ENCODE data around the gene SPECC1.
"Not testable (repeated sequence)": the region's sequence is repeated elsewhere in the genome, so short reads cannot be mapped to it uniquely, and the experiment has no call there.

SPECC1 gene

DNA sequence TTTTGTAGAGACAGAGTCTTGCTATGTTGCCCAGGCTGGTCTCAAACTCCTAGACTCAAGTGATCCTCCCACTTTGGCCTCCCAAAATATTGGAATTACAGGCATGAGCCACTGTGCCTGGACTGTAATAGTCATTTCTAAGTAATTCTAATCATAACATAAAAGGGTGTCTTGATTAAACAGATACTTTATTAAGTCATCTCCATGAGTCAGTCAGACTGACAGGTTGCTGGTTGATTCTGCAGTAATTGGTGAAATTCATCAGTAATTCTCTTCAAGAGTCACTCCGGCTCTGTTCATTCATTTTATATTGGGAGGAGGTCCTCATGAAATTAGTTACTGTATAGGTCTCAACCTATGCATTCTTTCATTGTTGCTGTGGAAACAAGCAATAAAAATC lies 85.6 kb downstream of the SPECC1 start:
- no peak for DNase-seq (ENCODE audit: low read depth in 2 of 2)

DNA sequence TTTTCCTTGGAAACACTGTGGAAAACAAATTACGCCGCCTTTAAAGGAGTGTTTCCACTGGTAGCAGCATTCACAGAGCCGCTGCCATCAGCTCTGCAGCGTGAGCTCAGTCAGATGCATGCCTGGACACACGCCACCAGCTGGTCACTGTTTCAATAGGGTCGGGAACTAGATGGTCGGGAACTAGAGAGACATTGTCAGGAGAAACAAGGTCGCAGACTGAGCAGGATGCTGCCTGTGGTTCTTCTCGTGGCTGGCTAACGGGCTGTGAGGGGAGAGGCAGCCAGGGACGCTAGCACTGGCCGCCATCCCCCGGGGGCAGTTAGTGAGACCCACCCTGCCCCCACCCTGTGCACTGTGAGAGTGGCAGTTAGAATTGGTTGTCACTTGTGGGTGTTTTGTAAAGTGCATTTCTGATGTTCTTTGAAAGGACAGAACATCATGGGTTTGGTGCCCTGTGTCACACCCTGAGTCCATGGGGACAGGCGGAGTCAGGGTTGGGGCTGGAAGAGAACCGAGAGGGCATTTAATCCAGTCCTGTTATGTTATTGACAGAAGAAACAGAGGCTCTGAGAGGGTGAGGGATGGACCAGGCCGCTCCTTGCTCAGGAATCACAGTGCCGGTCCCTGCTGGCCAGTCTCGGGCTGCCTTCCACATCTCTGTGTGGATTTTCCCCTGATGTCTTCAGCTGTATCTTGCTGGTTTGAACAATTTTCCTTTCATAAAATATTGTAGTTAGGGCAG lies 86.3 kb downstream of the SPECC1 start:
- no peak for DNase-seq (ENCODE audit: low read depth in 2 of 2)

DNA sequence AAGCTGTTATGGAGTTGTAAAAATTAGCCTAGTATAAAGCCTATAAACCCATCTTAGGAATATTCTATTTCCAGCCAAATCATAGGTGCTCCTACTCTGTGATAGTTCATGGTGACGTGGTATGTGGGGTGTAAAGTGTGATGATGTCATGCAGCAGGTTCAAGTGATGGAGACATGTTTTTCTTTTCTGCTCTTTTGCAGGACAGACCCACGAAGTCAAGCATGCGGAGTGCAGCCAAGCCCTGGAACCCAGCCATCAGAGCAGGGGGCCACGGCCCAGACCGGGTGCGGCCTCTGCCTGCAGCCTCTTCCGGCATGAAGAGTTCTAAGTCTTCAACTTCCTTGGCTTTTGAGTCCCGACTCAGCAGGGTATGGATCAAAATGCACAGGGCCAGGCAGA lies 87.3 kb downstream of the SPECC1 start:
- no peak for DNase-seq (ENCODE audit: low read depth in 2 of 2)

DNA sequence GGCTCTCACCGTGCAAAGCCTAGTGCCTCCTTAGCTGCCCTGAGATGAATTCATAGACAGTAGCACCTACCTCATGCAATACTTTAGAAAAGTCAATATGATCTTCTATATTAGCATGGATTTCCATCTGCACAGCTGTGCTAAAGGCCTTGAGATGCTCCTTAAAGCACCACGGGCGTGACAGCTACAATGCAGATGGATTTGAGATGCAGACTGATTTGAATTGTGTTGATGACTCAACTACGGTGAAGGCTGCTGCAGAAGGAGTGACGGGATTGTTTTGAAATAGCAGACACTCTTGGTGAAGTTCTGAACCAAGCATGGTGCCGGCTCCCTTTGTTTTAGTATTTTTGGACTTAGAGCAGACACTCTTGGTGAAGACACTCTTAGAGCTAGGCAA lies 88.2 kb downstream of the SPECC1 start:
- DNase-seq (ENCODE audit: low read depth in 2 of 2) = no peak

- no peak for DNase-seq (ENCODE audit: low read depth in 2 of 2)
These were observed 89.2 kb downstream of the SPECC1 start for GRCh38 chr17:20098314-20098713.

DNA sequence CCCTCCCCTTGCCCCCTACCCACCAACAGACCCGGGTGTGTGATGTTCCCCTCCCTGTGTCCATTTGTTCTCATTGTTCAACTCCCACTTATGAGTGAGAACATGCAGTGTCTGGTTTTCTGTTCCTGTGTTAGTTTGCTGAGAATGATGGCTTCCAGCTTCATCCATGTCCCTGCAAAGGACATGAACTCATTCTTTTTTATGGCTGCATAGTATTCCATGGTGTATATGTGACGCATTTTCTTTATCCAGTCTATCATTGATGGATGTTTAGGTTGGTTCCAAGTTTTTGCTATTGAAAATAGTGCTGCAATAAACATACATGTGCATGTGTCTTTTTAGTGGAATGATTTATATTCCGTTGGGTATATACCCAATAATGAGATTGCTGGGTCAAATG lies 91.6 kb downstream of the SPECC1 start:
- not testable (repeated sequence) for DNase-seq (ENCODE audit: low read depth in 2 of 2)

GRCh38 chr17:20103454-20104446 lies 94.6 kb downstream of the SPECC1 start:
- DNase-seq (ENCODE audit: low read depth in 2 of 2) = no peak

DNA sequence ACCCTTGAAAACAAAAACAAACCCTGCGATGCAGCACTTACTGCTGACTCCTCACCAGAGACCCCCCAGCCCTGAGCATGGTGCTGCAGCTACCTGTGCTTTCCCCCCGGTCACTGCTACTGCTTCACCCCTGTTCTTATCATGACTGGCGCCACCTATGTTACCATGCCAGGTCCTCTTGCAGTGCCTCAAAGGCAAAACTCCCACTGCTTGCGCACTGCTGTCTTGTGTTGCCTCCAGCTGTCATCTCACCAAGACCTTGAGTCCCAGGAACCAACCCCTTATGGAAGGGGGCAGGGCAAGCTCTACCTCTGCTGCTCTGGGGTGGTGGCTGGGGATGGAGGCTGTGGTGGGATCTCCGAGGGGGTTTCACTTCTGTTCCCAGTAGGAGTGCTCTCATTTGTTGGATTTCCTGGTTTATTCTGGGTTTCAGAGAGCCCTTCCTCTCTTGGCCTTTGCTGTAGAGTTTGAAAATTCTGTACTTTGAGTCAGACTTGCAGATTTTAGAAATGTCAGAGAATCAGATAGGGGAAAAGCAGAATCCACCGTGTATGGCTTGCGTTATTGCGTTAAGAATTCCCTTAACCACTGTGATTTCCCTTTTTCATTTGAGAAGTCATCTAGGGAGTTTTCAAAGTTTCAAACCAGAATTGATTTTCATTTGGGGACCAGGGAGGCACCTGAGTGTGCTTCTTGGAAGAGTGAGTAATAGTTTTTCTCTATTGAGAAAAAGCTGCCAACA lies 96.6 kb downstream of the SPECC1 start:
- DNase-seq (ENCODE audit: low read depth in 2 of 2) = no peak

GRCh38 chr17:20106446-20106845 lies 97.3 kb downstream of the SPECC1 start:
- DNase-seq (ENCODE audit: low read depth in 2 of 2) = not testable (repeated sequence)

- DNase-seq (ENCODE audit: low read depth in 2 of 2) = no peak
These were observed 99.9 kb downstream of the SPECC1 start for GRCh38 chr17:20109076-20109475.

- no peak for DNase-seq (ENCODE audit: low read depth in 2 of 2)
These were observed 102.4 kb downstream of the SPECC1 start for GRCh38 chr17:20111538-20111937.

DNA sequence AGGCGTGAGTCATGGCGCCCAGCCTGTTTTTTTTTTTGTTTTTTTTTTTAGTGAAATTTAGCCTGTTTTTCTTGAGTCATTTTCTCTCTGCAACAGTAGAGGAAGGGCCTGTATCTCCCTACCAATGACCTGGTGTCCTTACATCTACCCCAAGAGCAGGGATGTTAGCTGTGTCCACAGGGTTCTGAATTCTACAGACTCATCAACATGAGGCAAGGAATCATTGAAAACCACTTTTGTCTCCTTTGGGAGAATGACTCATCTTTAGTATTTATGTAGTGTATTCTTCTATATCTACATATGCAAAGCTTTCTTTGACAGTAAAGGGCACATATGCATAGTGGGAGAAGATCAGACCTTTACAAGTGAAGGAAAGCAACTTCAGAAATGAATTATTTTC lies 105.3 kb downstream of the SPECC1 start:
- no peak for DNase-seq (ENCODE audit: low read depth in 2 of 2)

GRCh38 chr17:20116683-20117309 lies 107.6 kb downstream of the SPECC1 start:
- peak; percentile 4 to 9 for DNase-seq (ENCODE audit: low read depth in 2 of 2)

DNA sequence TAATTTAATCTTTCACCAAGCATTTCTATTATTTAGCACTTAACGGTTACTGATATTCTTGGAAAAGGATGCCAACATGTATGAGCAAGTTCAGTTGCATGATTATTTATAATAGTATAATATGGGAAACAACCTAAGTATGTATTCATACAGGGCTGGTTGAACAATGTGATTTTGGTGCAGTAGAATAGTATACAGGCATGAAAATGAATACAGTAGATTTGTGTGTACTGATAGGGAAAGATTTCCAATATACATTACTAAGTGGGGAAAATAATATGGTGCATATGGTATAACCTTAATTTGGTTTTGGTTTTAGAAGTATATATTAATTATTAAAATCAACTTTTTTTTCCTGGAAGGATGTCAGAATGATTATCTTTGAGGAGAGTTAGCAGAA lies 109.1 kb downstream of the SPECC1 start:
- DNase-seq (ENCODE audit: low read depth in 2 of 2) = no peak

DNA sequence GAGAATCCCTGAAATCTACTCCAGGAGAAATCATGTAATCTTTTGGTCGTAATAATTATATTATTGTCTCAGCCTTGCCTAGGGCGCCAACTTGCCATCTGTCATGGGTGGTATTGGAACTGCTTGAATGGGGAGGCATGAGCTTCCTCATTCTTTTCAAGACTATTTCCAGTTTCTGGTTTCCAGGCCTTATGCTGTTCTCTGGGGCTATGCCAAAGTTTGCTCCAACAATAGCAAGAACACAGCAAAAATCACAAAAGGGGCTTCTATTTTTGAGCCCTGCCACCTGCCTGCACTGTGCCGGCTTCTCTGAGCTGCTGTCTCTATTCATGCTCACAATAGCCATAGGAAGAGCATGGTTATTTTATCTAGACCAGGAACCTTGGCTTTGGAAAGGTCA lies 111.7 kb downstream of the SPECC1 start:
- no peak for DNase-seq (ENCODE audit: low read depth in 2 of 2)

DNA sequence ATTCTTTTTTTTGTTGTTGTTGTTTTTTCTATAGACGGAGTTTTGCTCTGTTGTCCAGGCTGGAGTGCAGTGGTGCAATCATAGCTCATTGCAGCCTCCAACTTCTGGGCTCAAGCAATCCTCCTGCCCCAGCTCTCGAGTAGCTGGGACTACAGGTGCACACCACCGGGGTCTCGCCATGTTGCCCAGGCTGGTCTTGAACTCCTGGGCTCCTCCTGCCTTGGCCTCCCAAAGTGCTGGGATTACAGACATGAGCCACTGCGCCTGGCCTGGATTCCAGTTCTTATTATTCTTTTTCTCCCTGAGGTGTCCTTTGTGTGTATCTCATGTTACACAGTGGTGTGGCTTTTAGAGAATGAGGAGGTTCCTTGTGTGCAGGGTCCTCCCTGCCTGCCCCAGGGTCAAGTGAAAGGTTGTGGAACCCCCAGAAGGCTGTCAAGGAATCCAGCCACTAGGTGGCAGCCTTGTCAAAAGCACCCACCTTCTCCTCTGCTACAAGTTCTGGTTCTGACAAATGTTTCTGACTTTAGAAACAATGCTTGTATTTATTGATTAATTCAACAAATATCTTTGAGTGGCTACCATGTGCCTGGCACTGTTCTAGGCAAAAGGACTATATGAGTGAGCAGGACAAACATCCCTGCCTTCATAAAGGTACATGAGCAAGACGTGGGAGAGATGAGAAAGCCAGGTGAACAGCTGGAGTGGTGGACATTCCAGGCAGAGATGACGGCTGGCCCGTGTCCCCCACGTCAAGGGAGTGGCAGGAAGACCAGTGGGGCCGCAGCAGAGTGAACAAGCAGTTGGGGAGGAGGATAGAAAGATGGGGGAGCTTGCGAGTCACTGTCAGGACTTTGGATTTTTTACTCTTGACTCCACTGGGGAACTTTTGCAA lies 112.4 kb downstream of the SPECC1 start:
- DNase-seq (ENCODE audit: low read depth in 2 of 2) = peak; percentile 39 to 43

DNA sequence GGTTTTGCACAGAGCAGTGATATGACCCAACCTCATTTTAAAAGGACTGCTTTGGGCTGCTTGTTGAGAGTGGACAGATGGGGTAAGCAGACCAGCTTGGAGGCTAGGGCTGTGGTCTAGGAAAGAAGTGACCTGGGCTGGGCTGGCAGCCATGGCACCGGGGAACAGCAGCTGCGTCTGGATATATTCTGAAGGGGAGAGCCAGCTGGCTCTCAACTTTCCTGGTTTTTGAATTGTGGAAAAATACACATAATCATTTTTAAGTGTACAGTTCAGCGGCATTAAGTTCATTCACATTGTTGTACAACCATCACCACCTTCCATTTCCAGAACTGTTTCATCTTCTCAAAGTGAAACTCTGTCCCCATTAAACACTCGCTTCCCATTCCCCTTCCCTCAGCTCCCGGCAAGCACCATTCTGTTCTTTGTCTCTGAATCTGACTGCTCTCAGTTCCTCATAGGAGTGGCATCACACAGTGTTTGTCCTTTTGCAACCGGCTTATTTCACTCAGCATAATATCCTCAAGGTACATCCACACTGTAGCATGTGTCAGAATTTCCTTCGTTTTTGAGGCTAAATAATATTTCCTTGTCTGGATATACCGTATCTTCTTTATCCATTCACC lies 113.2 kb downstream of the SPECC1 start:
- DNase-seq (ENCODE audit: low read depth in 2 of 2) = no peak

DNA sequence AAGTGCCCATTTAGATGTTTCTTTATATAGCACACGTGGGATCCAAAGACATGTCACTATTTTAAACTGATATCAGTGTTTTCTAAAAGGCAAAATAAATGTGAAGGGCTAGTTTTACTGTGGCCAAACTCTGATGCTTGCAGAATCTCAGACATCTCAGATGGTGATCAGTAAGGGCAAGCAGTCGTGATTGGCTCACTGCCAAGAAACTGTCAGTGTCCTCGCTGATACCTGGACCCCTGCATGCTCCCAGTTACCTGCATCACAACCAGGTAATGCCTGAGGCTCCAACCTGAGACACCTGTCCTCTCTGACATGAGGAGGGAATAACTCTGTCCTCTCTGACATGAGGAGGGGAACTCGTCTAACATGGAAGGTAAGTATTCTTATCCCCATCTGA lies 114.0 kb downstream of the SPECC1 start:
- no peak for DNase-seq (ENCODE audit: low read depth in 2 of 2)

GRCh38 chr17:20125724-20126123 lies 116.6 kb downstream of the SPECC1 start:
- no peak for DNase-seq (ENCODE audit: low read depth in 2 of 2)

DNA sequence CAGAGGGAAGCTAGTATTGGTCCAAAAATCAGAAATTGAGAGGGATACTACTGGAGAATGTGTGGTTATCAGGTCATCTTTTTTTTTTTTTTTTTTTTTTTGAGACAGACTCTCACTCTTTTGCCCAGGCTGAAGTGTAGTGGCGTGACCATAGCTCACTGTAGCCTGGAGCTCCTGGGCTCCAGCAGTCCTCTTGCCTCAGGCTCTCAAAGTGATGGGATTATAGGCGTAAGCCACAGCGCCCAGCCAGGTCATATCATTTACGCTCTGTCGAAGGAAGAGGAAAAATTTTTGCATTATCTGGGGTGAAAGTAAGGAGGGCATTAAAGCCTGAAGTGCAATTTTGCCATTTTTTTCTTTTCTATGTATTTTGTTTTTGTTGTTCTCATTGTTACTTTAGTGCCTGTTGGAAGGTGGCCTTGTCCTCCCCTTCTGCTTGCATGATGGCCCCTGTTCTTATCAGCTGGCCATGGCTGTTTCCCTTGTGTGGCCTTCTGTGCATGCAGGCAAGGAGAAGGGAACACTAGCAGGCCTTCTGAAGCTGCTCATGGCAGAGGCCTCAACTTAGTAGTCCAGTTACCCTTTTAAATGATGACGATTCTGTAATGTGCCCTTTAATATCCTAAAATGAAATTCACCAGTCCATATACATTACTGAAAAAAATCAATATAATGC lies 118.3 kb downstream of the SPECC1 start:
- DNase-seq (ENCODE audit: low read depth in 2 of 2) = no peak

All from activated CD8-positive, alpha-beta memory T cell treated with anti-CD3 and anti-CD28 coated beads for 4 hours (primary cell).